Tibial nerve (tissue), 4 donors: ENCODE data around the gene NEDD9. TPM values are rescaled to one million over a fixed set of nuclear protein-coding genes. Genes with fewer than 3 reads are reported as not detected.

Experiments
- DNase-seq, 2 donors: peaks; one replicate each; pipeline ENCODE4 v3.0.0-alpha.2; 2019; ENCODE audit warnings: low spot score in 2 of 2
- H3K27ac ChIP-seq, 4 donors: fragments of 200-600 bp; sonication (generic) in 3 of 4; one replicate each; pipeline ENCODE4 v1.5.1; 2017 to 2019; ENCODE audit warnings: mild to moderate bottlenecking in 1 of 4
- H3K27me3 ChIP-seq, 2 donors: fragments of 200-600 bp; sonication (generic) in 1 of 2; one replicate each; pipeline versions ENCODE4 v1.5.1 to v1.6.0; 2017 to 2019
- H3K36me3 ChIP-seq, 3 donors: fragments of 200-600 bp; sonication (generic); one replicate each; pipeline ENCODE4 v1.5.1; 2018 to 2019
- H3K4me1 ChIP-seq, 4 donors: fragments of 200-600 bp; sonication (generic) in 3 of 4; one replicate each; pipeline ENCODE4 v1.5.1; 2017 to 2019
- H3K4me3 ChIP-seq, 4 donors: fragments of 200-600 bp; sonication (generic) in 3 of 4; one replicate each; pipeline ENCODE4 v1.5.1; 2017 to 2019; ENCODE audit warnings: mild to moderate bottlenecking in 1 of 4, moderate library complexity in 1 of 4
- H3K9me3 ChIP-seq, 4 donors: fragments of 200-600 bp; sonication (generic) in 3 of 4; one replicate each; pipeline ENCODE4 v1.5.1; 2017 to 2019
- EP300 ChIP-seq, 2 donors: sonication (generic); formaldehyde crosslinking; IDR thresholded peaks; one replicate each; pipeline ENCODE4 v1.6.1; 2017; ENCODE audit warnings: antibody characterized with exemption in 2 of 2, mild to moderate bottlenecking in 1 of 2
- POLR2A ChIP-seq, 2 donors: fragments of 450-650 bp; IDR thresholded peaks; one replicate each; pipeline ENCODE4 v1.6.1; 2017; ENCODE audit warnings: antibody characterized with exemption in 2 of 2, mild to moderate bottlenecking in 2 of 2, moderate library complexity in 2 of 2
- WGBS, 2 donors: methylation state at CpG; one replicate each; pipeline ENCODE4 v1.1.5; 2018; 5-methylcytosine and 5-hydroxymethylcytosine counted together
- total RNA-seq, 4 donors: library from RNA; depleted of rRNA; stranded (reverse); fragments of >200 nt; gene quantifications; one replicate each; pipeline ENCODE4 v1.1.0, GENCODE V29; 2016
- TF ChIP-seq, protein P1 (sequence below), 5 experiments: fragments of 200-600 bp in 3 of 5; fragments of 450-650 bp in 2 of 5; sonication (generic) in 3 of 5; IDR thresholded peaks; one replicate each; pipeline ENCODE4 v1.5.1; 2016 to 2019; ENCODE audit warnings: antibody characterized with exemption in 5 of 5, mild to moderate bottlenecking in 3 of 5, moderate library complexity in 2 of 5

Gene NEDD9
- total RNA-seq, 4 donors from 2014 or later = 107 to 205 (median 130) TPM

GRCh38 chr6:11246722-11247121, 14.3 kb upstream of the NEDD9 start:
- TF ChIP-seq POLR2A (IDR thresholded peaks at IDR 0.05) (no peak), EP300 (IDR thresholded peaks at IDR 0.05) (no peak)
- TF ChIP-seq, protein P1, sequence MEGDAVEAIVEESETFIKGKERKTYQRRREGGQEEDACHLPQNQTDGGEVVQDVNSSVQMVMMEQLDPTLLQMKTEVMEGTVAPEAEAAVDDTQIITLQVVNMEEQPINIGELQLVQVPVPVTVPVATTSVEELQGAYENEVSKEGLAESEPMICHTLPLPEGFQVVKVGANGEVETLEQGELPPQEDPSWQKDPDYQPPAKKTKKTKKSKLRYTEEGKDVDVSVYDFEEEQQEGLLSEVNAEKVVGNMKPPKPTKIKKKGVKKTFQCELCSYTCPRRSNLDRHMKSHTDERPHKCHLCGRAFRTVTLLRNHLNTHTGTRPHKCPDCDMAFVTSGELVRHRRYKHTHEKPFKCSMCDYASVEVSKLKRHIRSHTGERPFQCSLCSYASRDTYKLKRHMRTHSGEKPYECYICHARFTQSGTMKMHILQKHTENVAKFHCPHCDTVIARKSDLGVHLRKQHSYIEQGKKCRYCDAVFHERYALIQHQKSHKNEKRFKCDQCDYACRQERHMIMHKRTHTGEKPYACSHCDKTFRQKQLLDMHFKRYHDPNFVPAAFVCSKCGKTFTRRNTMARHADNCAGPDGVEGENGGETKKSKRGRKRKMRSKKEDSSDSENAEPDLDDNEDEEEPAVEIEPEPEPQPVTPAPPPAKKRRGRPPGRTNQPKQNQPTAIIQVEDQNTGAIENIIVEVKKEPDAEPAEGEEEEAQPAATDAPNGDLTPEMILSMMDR (IDR thresholded peaks at IDR 0.05) = no peak
- WGBS, 2 donors = 59% methylated on average over 6 of the region's 6 CpGs
- Histone ChIP-seq H3K36me3 (no peaks in the 10 kb centered on the region), H3K9me3 (peaks cover 0 to 6% (median 0%) of the 10 kb centered on the region in 4 donors), H3K27ac (peak overlapping the region in 2 of 4 donors; percentile 60 to 74), H3K4me1 (peaks cover 0 to 57% (median 13%) of the 10 kb centered on the region in 4 donors), H3K27me3 (no peaks in the 10 kb centered on the region), H3K4me3 (no peak overlapping the region)
- DNase-seq = no peak

GRCh38 chr6:11245381-11246256, 13.2 kb upstream of the NEDD9 start:
- Histone ChIP-seq H3K27ac (peak overlapping the region; percentile 20 to 74 (median 42)), H3K9me3 (peaks cover 0 to 6% (median 0%) of the 10 kb centered on the region in 4 donors), H3K4me3 (no peak overlapping the region), H3K36me3 (no peaks in the 10 kb centered on the region), H3K4me1 (peaks cover 0 to 57% (median 4%) of the 10 kb centered on the region in 4 donors), H3K27me3 (no peaks in the 10 kb centered on the region)
- WGBS, 2 donors = 47 to 50% methylated on average over 9 of the region's 9 CpGs
- DNase-seq = no peak
- TF ChIP-seq EP300 (IDR thresholded peaks at IDR 0.05) (no peak), POLR2A (IDR thresholded peaks at IDR 0.05) (no peak)
- TF ChIP-seq, protein P1 (IDR thresholded peaks at IDR 0.05) = no peak

GRCh38 chr6:11244387-11245126, 12.1 kb upstream of the NEDD9 start:
- Histone ChIP-seq H3K4me3 (no peak overlapping the region), H3K36me3 (no peaks in the 10 kb centered on the region), H3K9me3 (peaks cover 0 to 4% (median 0%) of the 10 kb centered on the region in 4 donors), H3K27ac (peak overlapping the region in 1 of 4 donors; percentile 26), H3K27me3 (no peaks in the 10 kb centered on the region), H3K4me1 (peaks cover 0 to 46% (median 0%) of the 10 kb centered on the region in 4 donors)
- TF ChIP-seq, protein P1 (IDR thresholded peaks at IDR 0.05) = no peak
- no peak for TF ChIP-seq POLR2A (IDR thresholded peaks at IDR 0.05)
- no peak for TF ChIP-seq EP300 (IDR thresholded peaks at IDR 0.05)
- no peak for DNase-seq
- WGBS, 2 donors = 48 to 50% methylated on average over 2 of the region's 2 CpGs

GRCh38 chr6:11243861-11244260, 11.4 kb upstream of the NEDD9 start:
- TF ChIP-seq, protein P1 (IDR thresholded peaks at IDR 0.05) = no peak
- TF ChIP-seq EP300 (IDR thresholded peaks at IDR 0.05) (no peak), POLR2A (IDR thresholded peaks at IDR 0.05) (no peak)
- H3K36me3 ChIP-seq = no peaks in the 10 kb centered on the region
- H3K9me3 ChIP-seq = no peaks in the 10 kb centered on the region
- H3K4me3 ChIP-seq = no peak overlapping the region
- peaks cover 0 to 46% (median 0%) of the 10 kb centered on the region in 4 donors for H3K4me1 ChIP-seq
- peak overlapping the region in 1 of 4 donors; percentile 84 for H3K27ac ChIP-seq
- H3K27me3 ChIP-seq = no peaks in the 10 kb centered on the region
- DNase-seq = no peak
- 93 to 100% methylated on average over 1 of the region's 1 CpG for WGBS, 2 donors
